Middle frontal gyrus (tissue), 1 donor: ENCODE data around the gene METTL25.
A peak's percentile ranks its signal among the peaks of the same experiment; 100 is the strongest.

Experiments
- DNase-seq: peaks from one replicate; pipeline ENCODE4 v3.0.0-alpha.2; 2015; ENCODE audit warnings: low spot score; ENCODE audit errors: extremely low spot score

Gene METTL25

DNA sequence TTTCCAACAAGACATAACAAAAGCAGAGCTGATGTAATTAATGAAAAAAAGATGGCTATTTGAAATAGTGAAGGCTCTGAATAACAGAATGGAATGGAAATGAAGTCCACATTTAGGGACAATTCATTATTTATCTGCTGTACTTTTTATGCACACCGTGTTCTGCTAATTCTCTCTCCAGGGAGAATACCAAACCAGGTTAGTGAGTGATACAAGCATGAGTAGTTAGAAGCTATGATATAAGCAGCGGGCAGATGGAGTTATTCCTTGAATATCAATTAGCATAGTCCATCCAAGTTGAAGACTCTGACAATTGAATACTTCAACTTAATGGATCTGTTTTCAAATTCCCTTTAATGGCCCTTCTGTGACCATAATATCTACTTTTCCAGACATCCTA, 166.3 kb downstream of the METTL25 start:
- DNase-seq: no peak

GRCh38 chr12:82525616-82526015, 167.3 kb downstream of the METTL25 start:
- DNase-seq: no peak

GRCh38 chr12:82527165-82527780, 168.9 kb downstream of the METTL25 start:
- DNase-seq: peak; percentile 66
